ENCODE results near the gene ABTB2. TPM values are rescaled to one million over a fixed set of nuclear protein-coding genes. Genes with fewer than 3 reads are reported as not detected.

ABTB2 gene
- polyA plus RNA-seq, 2 of the 4 experiments (the other 2 are of a cell fraction) = 8.9 to 15.4 TPM

- Histone ChIP-seq H3K4me2 (no peak overlapping the region), H3K9me3 (no peaks in the 10 kb centered on the region), H3K4me1 (no peaks in the 10 kb centered on the region), H3K27ac (no peak overlapping the region), H3K4me3 (no peak overlapping the region)
- WGBS (ENCODE audit: missing lambda C conversion rate) = 90% methylated on average over 17 of the region's 18 CpGs
- no peak for TF ChIP-seq JUN (IDR thresholded peaks at IDR 0.05)
- no peak for TF ChIP-seq PBX3 (IDR thresholded peaks at IDR 0.05)
- TF ChIP-seq NFE2L2 (conservative IDR thresholded peaks at IDR 0.05; ENCODE audit: low read length) = no peak
- no peak for TF ChIP-seq POLR2A (IDR thresholded peaks at IDR 0.05; ENCODE audit: low read length)
- TF ChIP-seq TFCP2L1 (CRISPR knock-in tag; IDR thresholded peaks at IDR 0.05) = no peak
- TF ChIP-seq RNF2 (IDR thresholded peaks at IDR 0.05; ENCODE audit: borderline replicate concordance, low read depth) = no peak
- no peak for TF ChIP-seq REST (IDR thresholded peaks at IDR 0.05)
- no peak for TF ChIP-seq EHF (CRISPR knock-in tag; IDR thresholded peaks at IDR 0.05)
- TF ChIP-seq RCOR1 (IDR thresholded peaks at IDR 0.05; ENCODE audit: low read depth, low read length) = no peak
- TF ChIP-seq EP300 (IDR thresholded peaks at IDR 0.05) = no peak
- no peak for TF ChIP-seq RFX5 (IDR thresholded peaks at IDR 0.05)
- no peak for TF ChIP-seq HDAC2 (IDR thresholded peaks at IDR 0.05)
- POLR2A ChIA-PET = no interaction called here
- DNase-seq (ENCODE audit: low read depth in 1 of 2, low spot score in 1 of 2) = no peak
- ATAC-seq = no peak
- FAIRE-seq = no peak
- CTCF ChIA-PET = interaction anchor here (0.8 to 6.3 kb wide), 9 partner anchors 9 to 340 kb away, joined by 3 to 40 read pairs (median 5); partner anchors contain the start of gene ABTB2
These were observed 205.6 kb downstream of the ABTB2 start for GRCh38 chr11:34151916-34152845.

- ATAC-seq (no peak), DNase-seq (ENCODE audit: low read depth in 1 of 2, low spot score in 1 of 2) (no peak), FAIRE-seq (no peak)
- Histone ChIP-seq H3K27ac (no peak overlapping the region), H3K4me1 (no peaks in the 10 kb centered on the region), H3K4me3 (no peak overlapping the region), H3K4me2 (no peak overlapping the region), H3K9me3 (no peaks in the 10 kb centered on the region)
- TF ChIP-seq BCL3 (IDR thresholded peaks at IDR 0.05) = no peak
- TF ChIP-seq FOXS1 (CRISPR knock-in tag; IDR thresholded peaks at IDR 0.05) = no peak
- no peak for TF ChIP-seq CHD2 (IDR thresholded peaks at IDR 0.05; ENCODE audit: low read length, partially characterized antibody)
- no peak for TF ChIP-seq REST (IDR thresholded peaks at IDR 0.05)
- no peak for TF ChIP-seq HOXB13 (CRISPR knock-in tag; IDR thresholded peaks at IDR 0.05; ENCODE audit: low read depth)
- TF ChIP-seq ELK1 (IDR thresholded peaks at IDR 0.05; ENCODE audit: low read depth, low read length) = no peak
- TF ChIP-seq EHF (CRISPR knock-in tag; IDR thresholded peaks at IDR 0.05) = no peak
- TF ChIP-seq CBX8 (IDR thresholded peaks at IDR 0.05) = no peak
- TF ChIP-seq HEYL (CRISPR knock-in tag; IDR thresholded peaks at IDR 0.05) = no peak
- TF ChIP-seq MAZ (IDR thresholded peaks at IDR 0.05; ENCODE audit: borderline replicate concordance, low read depth, low read length) = no peak
- no peak for TF ChIP-seq RAD21 (conservative IDR thresholded peaks at IDR 0.05 in 1 of 2, IDR thresholded peaks at IDR 0.05 in 1 of 2)
- ChIA-PET CTCF (interaction anchor here (0.9 to 6.3 kb wide), 14 partner anchors 10 to 343 kb away, joined by 3 to 40 read pairs (median 4); partner anchors contain the start of gene ABTB2), POLR2A (no interaction called here)
- 88% methylated on average over 5 of the region's 5 CpGs for WGBS (ENCODE audit: missing lambda C conversion rate)
These were observed 206.6 kb downstream of the ABTB2 start for GRCh38 chr11:34151166-34151565.

All from A549 (cell line).